ENCODE measurements around the gene ZNF516.
"Not testable (repeated sequence)": the region's sequence is repeated elsewhere in the genome, so short reads cannot be mapped to it uniquely, and the experiment has no call there.

Gene ZNF516

GRCh38 chr18:76495006-76495370 lies at the start of gene ZNF516:
ZNF516 (minus strand) TSS chr18:76495242; CDS start chr18:76443054, 52,188 bp downstream.
- H3K4me3 Mint-ChIP-seq: peak within 1 kb of the TSS; percentile 88
- H3K9me3 Mint-ChIP-seq: no peaks in the 10 kb centered on the region
- H3K27ac Mint-ChIP-seq: peak within 1 kb of the TSS; percentile 76
- H3K36me3 Mint-ChIP-seq (ENCODE audit: low read depth): peaks cover 8% of the 10 kb centered on the region
- peaks cover 41% of the 10 kb centered on the region for H3K4me1 Mint-ChIP-seq (ENCODE audit: low read depth)
- peak; percentile 44 for DNase-seq
- peaks cover 55% of the 10 kb centered on the region for H3K27me3 Mint-ChIP-seq

- DNase-seq: no peak
- Mint-ChIP-seq H3K4me1 (ENCODE audit: low read depth) (no peaks in the 10 kb centered on the region), H3K27ac (no peak overlapping the region), H3K36me3 (ENCODE audit: low read depth) (no peaks in the 10 kb centered on the region), H3K27me3 (peaks cover 4% of the 10 kb centered on the region), H3K9me3 (no peaks in the 10 kb centered on the region), H3K4me3 (no peak overlapping the region)
These were observed 43.8 kb upstream of the ZNF516 start for GRCh38 chr18:76538846-76539245.

- no peaks in the 10 kb centered on the region for H3K36me3 Mint-ChIP-seq (ENCODE audit: low read depth)
- no peak for DNase-seq
- H3K27ac Mint-ChIP-seq: no peak overlapping the region
- no peaks in the 10 kb centered on the region for H3K9me3 Mint-ChIP-seq
- no peak overlapping the region for H3K4me3 Mint-ChIP-seq
- peaks cover 4% of the 10 kb centered on the region for H3K27me3 Mint-ChIP-seq
- no peaks in the 10 kb centered on the region for H3K4me1 Mint-ChIP-seq (ENCODE audit: low read depth)
These were observed 42.6 kb upstream of the ZNF516 start for GRCh38 chr18:76537621-76538020.

- not testable (repeated sequence) for H3K4me3 Mint-ChIP-seq; H3K36me3 Mint-ChIP-seq (ENCODE audit: low read depth); H3K9me3 Mint-ChIP-seq; DNase-seq; H3K27ac Mint-ChIP-seq; H3K4me1 Mint-ChIP-seq (ENCODE audit: low read depth); H3K27me3 Mint-ChIP-seq
These were observed 41.6 kb upstream of the ZNF516 start for GRCh38 chr18:76536593-76536992.

- DNase-seq: no peak
- H3K4me3 Mint-ChIP-seq: no peak overlapping the region
- no peak overlapping the region for H3K27ac Mint-ChIP-seq
- no peaks in the 10 kb centered on the region for H3K9me3 Mint-ChIP-seq
- H3K27me3 Mint-ChIP-seq: peaks cover 17% of the 10 kb centered on the region
- no peaks in the 10 kb centered on the region for H3K36me3 Mint-ChIP-seq (ENCODE audit: low read depth)
- peaks cover 6% of the 10 kb centered on the region for H3K4me1 Mint-ChIP-seq (ENCODE audit: low read depth)
These were observed 37.8 kb upstream of the ZNF516 start for GRCh38 chr18:76532875-76533274.

- peaks cover 33% of the 10 kb centered on the region for H3K27me3 Mint-ChIP-seq
These were observed 35.8 kb upstream of the ZNF516 start for GRCh38 chr18:76530846-76531245.

GRCh38 chr18:76530391-76530790 lies 35.3 kb upstream of the ZNF516 start:
- DNase-seq: no peak
- H3K4me1 Mint-ChIP-seq (ENCODE audit: low read depth): peaks cover 7% of the 10 kb centered on the region
- H3K27ac Mint-ChIP-seq: no peak overlapping the region
- H3K36me3 Mint-ChIP-seq (ENCODE audit: low read depth): no peaks in the 10 kb centered on the region
- no peak overlapping the region for H3K4me3 Mint-ChIP-seq
- peaks cover 35% of the 10 kb centered on the region for H3K27me3 Mint-ChIP-seq
- no peaks in the 10 kb centered on the region for H3K9me3 Mint-ChIP-seq

More at GRCh38 chr18:76530846-76531245, 35.8 kb upstream of the ZNF516 start:
- peaks cover 6% of the 10 kb centered on the region for H3K4me1 Mint-ChIP-seq (ENCODE audit: low read depth)
- no peak overlapping the region for H3K27ac Mint-ChIP-seq
- H3K36me3 Mint-ChIP-seq (ENCODE audit: low read depth): no peaks in the 10 kb centered on the region
- H3K4me3 Mint-ChIP-seq: no peak overlapping the region
- H3K9me3 Mint-ChIP-seq: no peaks in the 10 kb centered on the region
- no peak for DNase-seq

- Mint-ChIP-seq H3K4me3 (peak overlapping the region; percentile 67), H3K36me3 (ENCODE audit: low read depth) (no peaks in the 10 kb centered on the region), H3K27me3 (peaks cover 40% of the 10 kb centered on the region), H3K9me3 (no peaks in the 10 kb centered on the region), H3K4me1 (ENCODE audit: low read depth) (peaks cover 12% of the 10 kb centered on the region), H3K27ac (no peak overlapping the region)
- no peak for DNase-seq
These were observed 34.4 kb upstream of the ZNF516 start for GRCh38 chr18:76529433-76529811.

GRCh38 chr18:76528477-76529432 lies 33.7 kb upstream of the ZNF516 start:
- Mint-ChIP-seq H3K27me3 (peaks cover 45% of the 10 kb centered on the region), H3K4me1 (ENCODE audit: low read depth) (peaks cover 12% of the 10 kb centered on the region), H3K27ac (peak overlapping the region; percentile 41), H3K4me3 (peak overlapping the region; percentile 67), H3K9me3 (no peaks in the 10 kb centered on the region), H3K36me3 (ENCODE audit: low read depth) (no peaks in the 10 kb centered on the region)
- no peak for DNase-seq

- no peak for DNase-seq
- Mint-ChIP-seq H3K4me1 (ENCODE audit: low read depth) (peaks cover 12% of the 10 kb centered on the region), H3K9me3 (no peaks in the 10 kb centered on the region), H3K36me3 (ENCODE audit: low read depth) (no peaks in the 10 kb centered on the region), H3K27ac (no peak overlapping the region), H3K27me3 (peaks cover 45% of the 10 kb centered on the region), H3K4me3 (no peak overlapping the region)
These were observed 30.9 kb upstream of the ZNF516 start for GRCh38 chr18:76525911-76526310.

GRCh38 chr18:76524900-76525698 lies 30.1 kb upstream of the ZNF516 start:
- peaks cover 45% of the 10 kb centered on the region for H3K27me3 Mint-ChIP-seq
- H3K4me1 Mint-ChIP-seq (ENCODE audit: low read depth): peaks cover 12% of the 10 kb centered on the region
- H3K27ac Mint-ChIP-seq: no peak overlapping the region
- no peaks in the 10 kb centered on the region for H3K9me3 Mint-ChIP-seq
- DNase-seq: no peak
- peak overlapping the region; percentile 20 for H3K4me3 Mint-ChIP-seq
- H3K36me3 Mint-ChIP-seq (ENCODE audit: low read depth): no peaks in the 10 kb centered on the region

GRCh38 chr18:76524477-76524876 lies 29.4 kb upstream of the ZNF516 start:
- Mint-ChIP-seq H3K27me3 (peaks cover 45% of the 10 kb centered on the region), H3K4me3 (no peak overlapping the region), H3K9me3 (no peaks in the 10 kb centered on the region)

GRCh38 chr18:76522551-76522950 lies 27.5 kb upstream of the ZNF516 start:
- H3K36me3 Mint-ChIP-seq (ENCODE audit: low read depth): no peaks in the 10 kb centered on the region
- H3K9me3 Mint-ChIP-seq: no peaks in the 10 kb centered on the region
- no peak overlapping the region for H3K27ac Mint-ChIP-seq
- no peak overlapping the region for H3K4me3 Mint-ChIP-seq
- H3K4me1 Mint-ChIP-seq (ENCODE audit: low read depth): peaks cover 21% of the 10 kb centered on the region
- H3K27me3 Mint-ChIP-seq: peaks cover 46% of the 10 kb centered on the region
- no peak for DNase-seq

More at GRCh38 chr18:76524477-76524876, 29.4 kb upstream of the ZNF516 start:
- no peak for DNase-seq
- H3K36me3 Mint-ChIP-seq (ENCODE audit: low read depth): no peaks in the 10 kb centered on the region
- no peak overlapping the region for H3K27ac Mint-ChIP-seq
- H3K4me1 Mint-ChIP-seq (ENCODE audit: low read depth): peaks cover 12% of the 10 kb centered on the region

GRCh38 chr18:76522122-76522503 lies 27.1 kb upstream of the ZNF516 start:
- Mint-ChIP-seq H3K36me3 (ENCODE audit: low read depth) (no peaks in the 10 kb centered on the region), H3K27me3 (peaks cover 49% of the 10 kb centered on the region), H3K4me3 (no peak overlapping the region), H3K27ac (no peak overlapping the region), H3K9me3 (no peaks in the 10 kb centered on the region), H3K4me1 (ENCODE audit: low read depth) (peaks cover 21% of the 10 kb centered on the region)
- DNase-seq: no peak

Measured in activated T-cell treated with anti-CD3 and anti-CD28 coated beads, Interleukin-2, amount 50 U/mL, for 24 hours (primary cell).